SU-DHL-6 (cell line): ENCODE data around the gene SACM1L.

Source experiments
- H2AFZ ChIP-seq: fragments of 200-600 bp; sonication (generic); 2 replicates; pipeline ENCODE4 v1.6.1; 2014; ENCODE audit warnings: low read depth, mild to moderate bottlenecking, moderate library complexity, mixed read lengths, antibody characterized with exemption, low read length; ENCODE audit not compliant: severe bottlenecking
- H3F3A ChIP-seq: fragments of 200-600 bp; shearing (Covaris generic); 2 replicates; pipeline ENCODE4 v1.6.0; 2016; ENCODE audit warnings: antibody characterized with exemption, mild to moderate bottlenecking; ENCODE audit not compliant: insufficient read depth
- H3K27ac ChIP-seq: fragments of 200-600 bp; sonication (generic); 2 replicates; pipeline ENCODE4 v1.5.1; 2016; ENCODE audit warnings: low read depth, mild to moderate bottlenecking, low read length, moderate library complexity, mixed read lengths
- H3K27me3 ChIP-seq: fragments of 200-600 bp; sonication (generic), shearing (Covaris generic); 2 replicates; pipeline ENCODE4 v1.6.0; 2014; ENCODE audit warnings: mild to moderate bottlenecking, low read length
- H3K36me3 ChIP-seq: fragments of 200-600 bp; sonication (generic); 2 replicates; pipeline ENCODE4 v1.6.1; 2014; ENCODE audit warnings: mild to moderate bottlenecking, low read length, mixed read lengths
- H3K4me2 ChIP-seq: fragments of 300-600, 200-600 bp; shearing (Covaris generic), sonication (generic); 2 replicates; pipeline ENCODE4 v1.6.0; 2014; ENCODE audit warnings: low read length, low read depth, mild to moderate bottlenecking; ENCODE audit not compliant: poor library complexity, severe bottlenecking
- H3K4me3 ChIP-seq: fragments of 200-600 bp; sonication (generic); 2 replicates; pipeline ENCODE4 v1.5.1; 2014; ENCODE audit warnings: antibody characterized with exemption, low read length, mild to moderate bottlenecking, mixed read lengths; ENCODE audit not compliant: insufficient read depth, poor library complexity, severe bottlenecking
- H3K79me2 ChIP-seq: fragments of 200-600 bp; sonication (generic); 2 replicates; pipeline ENCODE4 v1.6.1; 2014; ENCODE audit warnings: mild to moderate bottlenecking, low read length, moderate library complexity; ENCODE audit not compliant: insufficient read depth
- H3K9ac ChIP-seq: fragments of 200-600 bp; sonication (generic); 2 replicates; pipeline ENCODE4 v1.7.0; 2014; ENCODE audit warnings: mild to moderate bottlenecking, low read length
- H3K9me2 ChIP-seq: fragments of 200-600 bp; sonication (generic); replicated peaks from 2 replicates; pipeline ENCODE4 v1.6.1; 2014; ENCODE audit warnings: low read length; ENCODE audit not compliant: insufficient read depth
- H3K9me3 ChIP-seq: fragments of 200-600 bp; sonication (generic); 2 replicates; pipeline ENCODE4 v1.6.1; 2014; ENCODE audit warnings: low read length, mixed read lengths; ENCODE audit not compliant: insufficient read depth
- H4K20me1 ChIP-seq: fragments of 200-600 bp; sonication (generic); 2 replicates; pipeline ENCODE4 v1.6.1; 2014; ENCODE audit warnings: low read depth, mild to moderate bottlenecking, antibody characterized with exemption, low read length, moderate library complexity, mixed read lengths
- EZH2phosphoT487 ChIP-seq: fragments of 200-600 bp; sonication (generic), shearing (Covaris generic); conservative IDR thresholded peaks from 2 replicates; pipeline ENCODE4 v1.6.1; 2018; ENCODE audit warnings: mild to moderate bottlenecking, antibody characterized with exemption, low read length, moderate library complexity, mixed read lengths
- TF ChIP-seq, protein P1 (sequence below): fragments of 200-600 bp; sonication (generic); IDR thresholded peaks from one replicate; pipeline ENCODE4 v1.5.1; 2017; ENCODE audit warnings: antibody characterized with exemption, mild to moderate bottlenecking, low read length, moderate library complexity; ENCODE audit not compliant: insufficient read depth, poor library complexity, severe bottlenecking

SACM1L gene

DNA sequence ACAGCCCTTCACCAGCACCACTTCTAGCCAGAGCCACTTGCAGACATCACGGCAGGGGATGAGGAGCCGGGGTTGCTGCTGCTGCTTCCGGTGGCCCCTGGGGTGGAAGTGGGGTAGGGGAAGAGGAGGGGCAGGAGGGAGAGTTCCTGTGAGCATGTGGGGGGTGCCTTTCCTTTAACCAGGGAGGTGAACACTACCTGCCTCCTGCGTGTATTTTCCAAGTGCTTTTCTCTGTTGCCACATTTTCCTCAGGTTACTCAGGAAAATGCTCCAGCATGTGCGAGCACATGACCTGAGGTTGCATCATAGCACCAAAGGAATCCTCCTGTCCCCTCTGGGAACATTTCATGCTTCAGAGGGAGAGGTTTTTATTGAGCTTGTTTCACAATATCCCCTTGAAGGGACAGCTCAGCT, 12.2 kb upstream of the SACM1L start:
- Histone ChIP-seq H3K36me3 (no peaks in the 10 kb centered on the region), H3K9me3 (no peaks in the 10 kb centered on the region), H4K20me1 (no peaks in the 10 kb centered on the region), H3F3A (no peaks in the 10 kb centered on the region), H3K27ac (no peak overlapping the region), H3K79me2 (no peaks in the 10 kb centered on the region), H3K4me2 (no peak overlapping the region), H3K4me3 (no peak overlapping the region), H2AFZ (no peak overlapping the region), H3K27me3 (no peaks in the 10 kb centered on the region), H3K9me2 (no peaks in the 10 kb centered on the region), H3K9ac (no peak overlapping the region)
- TF ChIP-seq EZH2phosphoT487, result no peak
- TF ChIP-seq, protein P1, sequence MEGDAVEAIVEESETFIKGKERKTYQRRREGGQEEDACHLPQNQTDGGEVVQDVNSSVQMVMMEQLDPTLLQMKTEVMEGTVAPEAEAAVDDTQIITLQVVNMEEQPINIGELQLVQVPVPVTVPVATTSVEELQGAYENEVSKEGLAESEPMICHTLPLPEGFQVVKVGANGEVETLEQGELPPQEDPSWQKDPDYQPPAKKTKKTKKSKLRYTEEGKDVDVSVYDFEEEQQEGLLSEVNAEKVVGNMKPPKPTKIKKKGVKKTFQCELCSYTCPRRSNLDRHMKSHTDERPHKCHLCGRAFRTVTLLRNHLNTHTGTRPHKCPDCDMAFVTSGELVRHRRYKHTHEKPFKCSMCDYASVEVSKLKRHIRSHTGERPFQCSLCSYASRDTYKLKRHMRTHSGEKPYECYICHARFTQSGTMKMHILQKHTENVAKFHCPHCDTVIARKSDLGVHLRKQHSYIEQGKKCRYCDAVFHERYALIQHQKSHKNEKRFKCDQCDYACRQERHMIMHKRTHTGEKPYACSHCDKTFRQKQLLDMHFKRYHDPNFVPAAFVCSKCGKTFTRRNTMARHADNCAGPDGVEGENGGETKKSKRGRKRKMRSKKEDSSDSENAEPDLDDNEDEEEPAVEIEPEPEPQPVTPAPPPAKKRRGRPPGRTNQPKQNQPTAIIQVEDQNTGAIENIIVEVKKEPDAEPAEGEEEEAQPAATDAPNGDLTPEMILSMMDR, result no peak

DNA sequence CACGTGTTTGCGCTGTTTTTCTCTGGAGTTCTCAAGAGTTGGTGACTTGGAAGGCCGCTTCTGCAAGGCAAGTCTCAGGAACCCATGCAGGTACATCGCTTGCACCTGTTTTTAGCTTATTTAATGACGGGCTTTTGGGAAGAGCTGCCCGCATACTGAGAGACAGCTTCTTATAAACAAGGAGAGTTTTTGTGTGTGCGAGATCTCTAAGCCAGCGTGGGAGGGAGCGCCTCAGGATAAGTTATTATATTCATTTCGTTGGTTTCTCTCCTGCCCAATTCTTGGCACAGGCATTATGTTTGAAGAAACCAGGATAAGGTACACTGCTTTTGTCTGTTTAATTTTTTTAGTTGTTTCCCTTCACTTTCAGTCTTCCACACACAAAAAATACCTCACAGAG, 11.4 kb upstream of the SACM1L start:
- Histone ChIP-seq H3K36me3 (no peaks in the 10 kb centered on the region), H2AFZ (no peak overlapping the region), H4K20me1 (no peaks in the 10 kb centered on the region), H3K27ac (no peak overlapping the region), H3K79me2 (no peaks in the 10 kb centered on the region), H3K9me3 (no peaks in the 10 kb centered on the region), H3F3A (no peaks in the 10 kb centered on the region), H3K9me2 (no peaks in the 10 kb centered on the region), H3K4me3 (no peak overlapping the region), H3K4me2 (no peak overlapping the region), H3K27me3 (no peaks in the 10 kb centered on the region), H3K9ac (no peak overlapping the region)
- TF ChIP-seq EZH2phosphoT487, result no peak
- TF ChIP-seq, protein P1, result no peak

DNA sequence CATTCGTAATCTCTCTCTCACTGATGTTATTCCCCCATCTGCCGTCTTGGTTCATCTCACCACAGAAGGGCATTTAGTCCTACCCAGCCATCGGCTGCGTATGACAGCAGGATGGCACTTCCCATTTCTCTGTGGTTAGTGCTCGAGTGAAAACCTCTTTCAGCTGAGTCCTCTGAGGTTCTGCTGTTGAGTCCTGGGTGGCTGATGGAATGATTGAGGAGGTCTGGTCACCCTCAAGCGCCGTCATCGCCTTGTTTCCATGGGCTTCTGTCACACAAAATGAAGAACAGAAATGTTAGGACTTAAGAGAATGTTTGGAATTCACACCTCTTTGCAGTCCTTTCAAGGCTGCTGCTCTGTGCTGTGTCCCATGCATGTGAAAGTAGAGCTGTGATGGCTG, 9.4 kb upstream of the SACM1L start:
- no peak overlapping the region for H3K4me3 ChIP-seq
- no peak overlapping the region for H2AFZ ChIP-seq
- H3K27ac ChIP-seq, result no peak overlapping the region
- H3K36me3 ChIP-seq, result no peaks in the 10 kb centered on the region
- TF ChIP-seq EZH2phosphoT487, result no peak
- TF ChIP-seq, protein P1, result no peak
- H3F3A ChIP-seq, result no peaks in the 10 kb centered on the region
- no peak overlapping the region for H3K9ac ChIP-seq
- H3K9me3 ChIP-seq, result no peaks in the 10 kb centered on the region
- no peaks in the 10 kb centered on the region for H3K79me2 ChIP-seq
- no peaks in the 10 kb centered on the region for H3K27me3 ChIP-seq
- no peaks in the 10 kb centered on the region for H3K9me2 ChIP-seq
- H4K20me1 ChIP-seq, result no peaks in the 10 kb centered on the region
- no peak overlapping the region for H3K4me2 ChIP-seq
